ENCODE measurements around the gene RALGPS1.

DNA sequence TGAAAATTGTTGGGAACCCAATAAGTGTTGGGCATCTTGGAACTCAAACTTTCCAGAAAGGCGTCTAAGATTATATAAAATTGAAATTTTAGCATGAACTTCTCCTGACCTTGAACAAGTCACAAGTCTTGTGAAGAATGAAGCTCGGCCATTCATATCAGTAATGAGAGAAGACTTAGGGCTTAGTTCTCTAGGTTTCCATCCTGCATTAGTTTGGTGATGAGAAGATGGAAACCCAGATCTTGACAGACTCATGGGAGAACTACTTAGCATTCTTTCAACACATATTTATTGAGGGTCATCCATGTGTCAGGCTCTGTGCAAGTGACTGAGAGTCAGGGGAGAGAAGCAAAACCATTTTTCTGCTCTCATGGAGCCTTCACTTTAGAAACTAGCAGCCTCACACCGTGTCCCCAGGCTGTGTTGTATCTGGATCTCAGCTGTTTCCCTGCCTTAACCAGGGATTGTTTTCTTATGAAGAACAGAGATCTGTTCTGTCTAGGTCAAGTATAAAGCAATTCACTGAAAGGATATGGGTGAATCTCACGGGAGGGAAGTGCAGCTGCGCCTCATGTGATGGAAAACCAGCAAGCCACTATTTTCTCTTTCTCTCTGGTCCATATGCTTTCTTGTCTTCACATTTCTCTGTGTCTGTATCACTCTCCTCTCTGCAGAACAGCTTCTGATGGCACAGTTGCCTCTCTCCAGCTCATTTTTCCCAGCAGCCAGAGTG lies 353.4 kb downstream of the RALGPS1 start:
- TF ChIP-seq, protein P1, sequence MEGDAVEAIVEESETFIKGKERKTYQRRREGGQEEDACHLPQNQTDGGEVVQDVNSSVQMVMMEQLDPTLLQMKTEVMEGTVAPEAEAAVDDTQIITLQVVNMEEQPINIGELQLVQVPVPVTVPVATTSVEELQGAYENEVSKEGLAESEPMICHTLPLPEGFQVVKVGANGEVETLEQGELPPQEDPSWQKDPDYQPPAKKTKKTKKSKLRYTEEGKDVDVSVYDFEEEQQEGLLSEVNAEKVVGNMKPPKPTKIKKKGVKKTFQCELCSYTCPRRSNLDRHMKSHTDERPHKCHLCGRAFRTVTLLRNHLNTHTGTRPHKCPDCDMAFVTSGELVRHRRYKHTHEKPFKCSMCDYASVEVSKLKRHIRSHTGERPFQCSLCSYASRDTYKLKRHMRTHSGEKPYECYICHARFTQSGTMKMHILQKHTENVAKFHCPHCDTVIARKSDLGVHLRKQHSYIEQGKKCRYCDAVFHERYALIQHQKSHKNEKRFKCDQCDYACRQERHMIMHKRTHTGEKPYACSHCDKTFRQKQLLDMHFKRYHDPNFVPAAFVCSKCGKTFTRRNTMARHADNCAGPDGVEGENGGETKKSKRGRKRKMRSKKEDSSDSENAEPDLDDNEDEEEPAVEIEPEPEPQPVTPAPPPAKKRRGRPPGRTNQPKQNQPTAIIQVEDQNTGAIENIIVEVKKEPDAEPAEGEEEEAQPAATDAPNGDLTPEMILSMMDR (IDR thresholded peaks at IDR 0.05; ENCODE audit: low read depth, low read length) = no peak
- TF ChIP-seq POLR2A (IDR thresholded peaks at IDR 0.05; ENCODE audit: extremely low read depth, insufficient read length) (no peak), MYC (IDR thresholded peaks at IDR 0.05; ENCODE audit: low read depth, low read length) (no peak)
- TF ChIP-seq, protein P2, sequence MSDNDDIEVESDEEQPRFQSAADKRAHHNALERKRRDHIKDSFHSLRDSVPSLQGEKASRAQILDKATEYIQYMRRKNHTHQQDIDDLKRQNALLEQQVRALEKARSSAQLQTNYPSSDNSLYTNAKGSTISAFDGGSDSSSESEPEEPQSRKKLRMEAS (IDR thresholded peaks at IDR 0.05; ENCODE audit: low read depth, low read length) = no peak
